Astrocyte (in vitro differentiated cells and primary cell): ENCODE results near the gene XYLB.

Source experiments
- EZH2 ChIP-seq: IDR thresholded peaks from 2 replicates; pipeline ENCODE4 v1.6.1; 2012; ENCODE audit warnings: mild to moderate bottlenecking, low read length, inconsistent platforms; ENCODE audit not compliant: insufficient read depth
- TF ChIP-seq, protein P1 (sequence below): IDR thresholded peaks from 2 replicates; pipeline ENCODE4 v1.5.1; 2011; ENCODE audit warnings: low read depth, mild to moderate bottlenecking, inconsistent platforms, low read length, moderate library complexity; ENCODE audit not compliant: insufficient read depth

DNA sequence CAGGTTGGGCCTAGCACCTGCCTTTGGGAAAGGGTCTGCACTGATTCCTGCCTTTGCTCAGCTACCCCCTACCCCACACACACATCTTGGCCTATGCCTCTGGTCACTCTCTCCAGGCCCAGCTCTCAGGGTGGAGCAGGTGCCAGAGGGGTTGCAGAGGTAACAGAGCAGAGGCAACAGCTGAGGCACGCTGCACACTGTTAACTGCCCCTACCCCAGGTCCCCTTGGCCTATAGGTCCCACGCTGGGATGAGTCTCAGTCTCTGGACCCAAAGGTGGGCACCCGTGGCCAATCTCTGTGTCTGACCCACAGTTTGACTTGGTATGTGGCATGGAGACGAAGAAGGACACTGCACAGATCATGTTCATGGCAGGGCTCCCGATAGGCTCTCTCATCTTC is 39.6 kb upstream of the XYLB start:
- TF ChIP-seq, protein P1, sequence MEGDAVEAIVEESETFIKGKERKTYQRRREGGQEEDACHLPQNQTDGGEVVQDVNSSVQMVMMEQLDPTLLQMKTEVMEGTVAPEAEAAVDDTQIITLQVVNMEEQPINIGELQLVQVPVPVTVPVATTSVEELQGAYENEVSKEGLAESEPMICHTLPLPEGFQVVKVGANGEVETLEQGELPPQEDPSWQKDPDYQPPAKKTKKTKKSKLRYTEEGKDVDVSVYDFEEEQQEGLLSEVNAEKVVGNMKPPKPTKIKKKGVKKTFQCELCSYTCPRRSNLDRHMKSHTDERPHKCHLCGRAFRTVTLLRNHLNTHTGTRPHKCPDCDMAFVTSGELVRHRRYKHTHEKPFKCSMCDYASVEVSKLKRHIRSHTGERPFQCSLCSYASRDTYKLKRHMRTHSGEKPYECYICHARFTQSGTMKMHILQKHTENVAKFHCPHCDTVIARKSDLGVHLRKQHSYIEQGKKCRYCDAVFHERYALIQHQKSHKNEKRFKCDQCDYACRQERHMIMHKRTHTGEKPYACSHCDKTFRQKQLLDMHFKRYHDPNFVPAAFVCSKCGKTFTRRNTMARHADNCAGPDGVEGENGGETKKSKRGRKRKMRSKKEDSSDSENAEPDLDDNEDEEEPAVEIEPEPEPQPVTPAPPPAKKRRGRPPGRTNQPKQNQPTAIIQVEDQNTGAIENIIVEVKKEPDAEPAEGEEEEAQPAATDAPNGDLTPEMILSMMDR = no peak
- TF ChIP-seq EZH2 = no peak
